Measurements from ENCODE around the gene USP32. TPM values are rescaled to one million over a fixed set of nuclear protein-coding genes. Genes with fewer than 3 reads are reported as not detected.
A peak's percentile ranks its signal among the peaks of the same experiment; 100 is the strongest.
"Not testable (repeated sequence)": the region's sequence is repeated elsewhere in the genome, so short reads cannot be mapped to it uniquely, and the experiment has no call there.

The USP32 gene
- total RNA-seq, 1 donor from 2014 or later, result 40.8 TPM

- Mint-ChIP-seq H3K9me3 (no peaks in the 10 kb centered on the region), H3K36me3 (ENCODE audit: low read depth) (peaks cover 5% of the 10 kb centered on the region), H3K4me3 (no peak overlapping the region), H3K27ac (ENCODE audit: unreplicated experiment) (no peak overlapping the region), H3K4me1 (peaks cover 10% of the 10 kb centered on the region), H3K27me3 (ENCODE audit: low read depth) (no peaks in the 10 kb centered on the region)
- no peak for DNase-seq (ENCODE audit: low read depth, low spot score)
- TF ChIP-seq, protein P1, sequence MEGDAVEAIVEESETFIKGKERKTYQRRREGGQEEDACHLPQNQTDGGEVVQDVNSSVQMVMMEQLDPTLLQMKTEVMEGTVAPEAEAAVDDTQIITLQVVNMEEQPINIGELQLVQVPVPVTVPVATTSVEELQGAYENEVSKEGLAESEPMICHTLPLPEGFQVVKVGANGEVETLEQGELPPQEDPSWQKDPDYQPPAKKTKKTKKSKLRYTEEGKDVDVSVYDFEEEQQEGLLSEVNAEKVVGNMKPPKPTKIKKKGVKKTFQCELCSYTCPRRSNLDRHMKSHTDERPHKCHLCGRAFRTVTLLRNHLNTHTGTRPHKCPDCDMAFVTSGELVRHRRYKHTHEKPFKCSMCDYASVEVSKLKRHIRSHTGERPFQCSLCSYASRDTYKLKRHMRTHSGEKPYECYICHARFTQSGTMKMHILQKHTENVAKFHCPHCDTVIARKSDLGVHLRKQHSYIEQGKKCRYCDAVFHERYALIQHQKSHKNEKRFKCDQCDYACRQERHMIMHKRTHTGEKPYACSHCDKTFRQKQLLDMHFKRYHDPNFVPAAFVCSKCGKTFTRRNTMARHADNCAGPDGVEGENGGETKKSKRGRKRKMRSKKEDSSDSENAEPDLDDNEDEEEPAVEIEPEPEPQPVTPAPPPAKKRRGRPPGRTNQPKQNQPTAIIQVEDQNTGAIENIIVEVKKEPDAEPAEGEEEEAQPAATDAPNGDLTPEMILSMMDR (conservative IDR thresholded peaks at IDR 0.05), result no peak
Measured at GRCh38 chr17:60230358-60230757, 161.6 kb downstream of the USP32 start.

GRCh38 chr17:60229188-60229802, 162.6 kb downstream of the USP32 start:
- Mint-ChIP-seq H3K27ac (ENCODE audit: unreplicated experiment) (no peak overlapping the region), H3K4me1 (peaks cover 10% of the 10 kb centered on the region), H3K4me3 (no peak overlapping the region), H3K27me3 (ENCODE audit: low read depth) (no peaks in the 10 kb centered on the region), H3K9me3 (no peaks in the 10 kb centered on the region), H3K36me3 (ENCODE audit: low read depth) (no peaks in the 10 kb centered on the region)
- no peak for DNase-seq (ENCODE audit: low read depth, low spot score)
- TF ChIP-seq, protein P1 (conservative IDR thresholded peaks at IDR 0.05), result peak; percentile 31

GRCh38 chr17:60227276-60227675, 164.7 kb downstream of the USP32 start:
- not testable (repeated sequence) for H3K4me1 Mint-ChIP-seq; H3K36me3 Mint-ChIP-seq (ENCODE audit: low read depth)

GRCh38 chr17:60224064-60224463, 167.9 kb downstream of the USP32 start:
- H3K4me1 Mint-ChIP-seq, result no peaks in the 10 kb centered on the region
- H3K27ac Mint-ChIP-seq (ENCODE audit: unreplicated experiment), result no peak overlapping the region
- H3K9me3 Mint-ChIP-seq, result no peaks in the 10 kb centered on the region
- H3K4me3 Mint-ChIP-seq, result no peak overlapping the region
- TF ChIP-seq, protein P1 (conservative IDR thresholded peaks at IDR 0.05), result no peak
- H3K36me3 Mint-ChIP-seq (ENCODE audit: low read depth), result peaks cover 3% of the 10 kb centered on the region
- no peak for DNase-seq (ENCODE audit: low read depth, low spot score)
- H3K27me3 Mint-ChIP-seq (ENCODE audit: low read depth), result no peaks in the 10 kb centered on the region

More at GRCh38 chr17:60227276-60227675, 164.7 kb downstream of the USP32 start:
- not testable (repeated sequence) for H3K4me3 Mint-ChIP-seq; H3K27me3 Mint-ChIP-seq (ENCODE audit: low read depth); H3K9me3 Mint-ChIP-seq; H3K27ac Mint-ChIP-seq (ENCODE audit: unreplicated experiment); DNase-seq (ENCODE audit: low read depth, low spot score)

DNA sequence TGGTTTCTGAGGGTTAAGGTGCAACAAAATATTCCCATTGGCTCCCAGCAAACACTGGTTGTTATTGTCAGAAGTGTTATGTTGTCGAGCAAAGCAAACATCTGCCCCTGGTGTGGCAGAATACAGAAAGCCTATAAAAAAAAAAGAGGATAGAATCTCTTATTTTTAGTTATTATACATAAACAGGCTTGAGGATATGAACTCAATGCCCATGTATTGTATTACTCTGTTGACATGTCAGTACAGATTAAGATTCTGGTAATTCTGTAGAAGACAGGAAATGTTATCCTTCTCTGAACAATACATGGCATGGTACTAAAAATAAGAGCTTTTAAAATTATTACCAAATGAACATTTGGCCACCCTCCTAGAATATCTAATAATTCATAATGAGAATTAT, 168.5 kb downstream of the USP32 start:
- Mint-ChIP-seq H3K36me3 (ENCODE audit: low read depth) (peaks cover 3% of the 10 kb centered on the region), H3K4me3 (no peak overlapping the region), H3K27ac (ENCODE audit: unreplicated experiment) (no peak overlapping the region), H3K27me3 (ENCODE audit: low read depth) (no peaks in the 10 kb centered on the region), H3K9me3 (no peaks in the 10 kb centered on the region), H3K4me1 (no peaks in the 10 kb centered on the region)
- DNase-seq (ENCODE audit: low read depth, low spot score), result no peak
- TF ChIP-seq, protein P1 (conservative IDR thresholded peaks at IDR 0.05), result no peak

GRCh38 chr17:60218774-60219173, 173.2 kb downstream of the USP32 start:
- not testable (repeated sequence) for H3K36me3 Mint-ChIP-seq (ENCODE audit: low read depth); DNase-seq (ENCODE audit: low read depth, low spot score)

GRCh38 chr17:60215895-60216294, 176.0 kb downstream of the USP32 start:
- H3K4me1 Mint-ChIP-seq; DNase-seq (ENCODE audit: low read depth, low spot score); H3K9me3 Mint-ChIP-seq; H3K4me3 Mint-ChIP-seq; H3K36me3 Mint-ChIP-seq (ENCODE audit: low read depth); H3K27me3 Mint-ChIP-seq (ENCODE audit: low read depth); H3K27ac Mint-ChIP-seq (ENCODE audit: unreplicated experiment): not testable (repeated sequence)

More at GRCh38 chr17:60218774-60219173, 173.2 kb downstream of the USP32 start:
- not testable (repeated sequence) for H3K27ac Mint-ChIP-seq (ENCODE audit: unreplicated experiment); H3K4me3 Mint-ChIP-seq; H3K9me3 Mint-ChIP-seq; H3K27me3 Mint-ChIP-seq (ENCODE audit: low read depth); H3K4me1 Mint-ChIP-seq

DNA sequence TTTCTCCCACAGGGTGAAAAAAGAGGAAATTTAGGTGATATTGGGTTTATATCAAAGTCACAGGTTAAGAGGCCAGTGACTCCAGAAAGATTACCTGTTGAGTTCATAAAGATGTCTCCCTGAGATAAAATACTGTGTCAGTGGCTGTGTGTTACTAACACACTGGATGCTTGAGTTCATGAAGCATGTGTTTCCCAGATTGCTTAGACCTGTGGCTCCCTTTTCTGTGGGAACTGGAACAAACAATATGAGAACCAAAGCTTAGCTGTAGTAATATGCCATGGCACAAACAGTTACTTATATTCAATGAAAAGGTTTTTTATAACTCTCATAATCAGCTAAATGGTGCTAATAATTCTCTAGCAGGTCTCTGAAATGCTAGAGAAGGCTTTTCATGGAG, 180.7 kb downstream of the USP32 start:
- H3K27ac Mint-ChIP-seq (ENCODE audit: unreplicated experiment); H3K36me3 Mint-ChIP-seq (ENCODE audit: low read depth); H3K9me3 Mint-ChIP-seq; H3K4me3 Mint-ChIP-seq; DNase-seq (ENCODE audit: low read depth, low spot score); H3K27me3 Mint-ChIP-seq (ENCODE audit: low read depth); H3K4me1 Mint-ChIP-seq: not testable (repeated sequence)

DNA sequence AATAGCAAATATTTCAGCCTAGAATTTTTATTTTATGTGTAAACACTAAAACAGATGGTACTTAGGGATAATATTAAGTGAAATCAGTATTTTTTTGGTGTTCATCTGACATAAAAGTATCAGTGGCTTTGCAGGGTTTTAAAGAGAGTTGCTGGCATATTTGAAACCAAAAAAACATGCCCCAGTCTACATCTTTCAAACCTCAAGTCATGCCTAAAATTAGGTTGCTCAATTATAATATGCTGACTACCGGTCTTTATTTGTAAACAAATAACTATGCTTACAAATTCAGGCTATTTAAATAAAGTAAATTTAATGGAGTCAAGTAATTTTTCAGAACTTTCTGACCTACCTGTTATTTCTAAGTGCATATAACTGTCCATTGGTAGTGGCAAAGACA, 183.6 kb downstream of the USP32 start:
- H3K27me3 Mint-ChIP-seq (ENCODE audit: low read depth); H3K36me3 Mint-ChIP-seq (ENCODE audit: low read depth); H3K4me3 Mint-ChIP-seq; H3K9me3 Mint-ChIP-seq; H3K27ac Mint-ChIP-seq (ENCODE audit: unreplicated experiment); DNase-seq (ENCODE audit: low read depth, low spot score); H3K4me1 Mint-ChIP-seq: not testable (repeated sequence)

DNA sequence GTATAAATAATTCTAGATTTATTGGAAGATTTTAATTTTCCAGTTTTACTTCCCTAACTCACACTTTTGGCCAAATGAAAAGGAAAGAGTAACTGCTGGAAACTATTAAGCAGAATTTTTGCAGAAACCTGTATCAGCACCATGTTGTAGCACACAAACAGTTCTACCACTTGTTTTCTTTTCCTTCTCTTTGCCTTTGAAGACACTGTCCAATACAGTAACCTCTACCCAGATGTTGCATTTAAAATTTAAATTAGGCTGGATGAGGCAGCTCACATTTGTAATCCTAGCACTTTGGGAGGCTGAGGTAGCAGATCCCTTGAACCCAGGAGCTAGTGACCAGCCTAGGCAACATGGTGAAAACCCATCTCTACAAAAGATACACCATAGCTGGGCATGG, 186.2 kb downstream of the USP32 start:
- not testable (repeated sequence) for H3K27me3 Mint-ChIP-seq (ENCODE audit: low read depth); H3K27ac Mint-ChIP-seq (ENCODE audit: unreplicated experiment); H3K36me3 Mint-ChIP-seq (ENCODE audit: low read depth); DNase-seq (ENCODE audit: low read depth, low spot score); H3K4me1 Mint-ChIP-seq; H3K9me3 Mint-ChIP-seq; H3K4me3 Mint-ChIP-seq
